K562 (cell line): ENCODE results near the gene PDCD7. TPM values are rescaled to one million over a fixed set of nuclear protein-coding genes. Genes with fewer than 3 reads are reported as not detected.

ENCODE experiments used
- CBFA2T3 ChIP-seq: fragments of 450-650 bp; IDR thresholded peaks from 2 replicates; pipeline ENCODE4 v1.6.1; 2017
- CHD1 ChIP-seq: fragments of 200-600 bp; sonication (generic); IDR thresholded peaks from one replicate; pipeline ENCODE4 v1.6.1; 2012; ENCODE audit warnings: mild to moderate bottlenecking, moderate library complexity, low read length, inconsistent platforms
- CREM ChIP-seq: IDR thresholded peaks from 2 replicates; pipeline ENCODE4 v1.6.1; 2014; ENCODE audit warnings: antibody characterized with exemption, low read depth
- CTBP1 ChIP-seq: fragments of 450-650 bp; IDR thresholded peaks from 2 replicates; pipeline ENCODE4 v1.6.1; 2016; ENCODE audit warnings: borderline replicate concordance
- DPF2 ChIP-seq: fragments of 450-650 bp; IDR thresholded peaks from 2 replicates; pipeline ENCODE4 v1.6.1; 2016
- FOXJ2 ChIP-seq: fragments of 200-800 bp; sonication (Bioruptor generic); IDR thresholded peaks from 2 replicates; pipeline ENCODE4 v1.6.1; 2016; ENCODE audit warnings: missing genetic modification characterization, missing compliant biosample characterization
- GTF2F1 ChIP-seq: IDR thresholded peaks from 2 replicates; pipeline ENCODE4 v1.6.1; 2011; ENCODE audit warnings: low read depth, low read length, improper control_type of control experiment
- HNRNPK ChIP-seq: fragments of 200-400 bp; formaldehyde crosslinking; IDR thresholded peaks from one replicate; pipeline ENCODE4 v1.6.1; 2018; ENCODE audit warnings: mild to moderate bottlenecking, low read depth, low read length; ENCODE audit not compliant: poor library complexity, severe bottlenecking
- KAT2B ChIP-seq: IDR thresholded peaks from one replicate; pipeline ENCODE4 v1.6.1; 2012; ENCODE audit warnings: low read depth, mild to moderate bottlenecking, control low read depth, inconsistent platforms, low read length, moderate library complexity
- KHSRP ChIP-seq: fragments of 450-650 bp; IDR thresholded peaks from 2 replicates; pipeline ENCODE4 v1.6.1; 2017
- MEIS2 ChIP-seq: fragments of 450-650 bp; IDR thresholded peaks from 2 replicates; pipeline ENCODE4 v1.6.1; 2014; ENCODE audit warnings: mild to moderate bottlenecking; ENCODE audit not compliant: partially characterized antibody
- SETDB1 ChIP-seq: IDR thresholded peaks from one replicate; pipeline ENCODE4 v1.6.1; 2012; ENCODE audit warnings: low read length, control low read depth, inconsistent platforms
- SMAD2 ChIP-seq: fragments of 150-350 bp; IDR thresholded peaks from 2 replicates; pipeline ENCODE4 v1.6.1; 2014; ENCODE audit warnings: low read depth, mild to moderate bottlenecking, low read length
- SMAD3 ChIP-seq: fragments of 450-650 bp; formaldehyde crosslinking; conservative IDR thresholded peaks from 2 replicates; pipeline ENCODE4 v1.4.0; 2020; ENCODE audit warnings: mild to moderate bottlenecking
- USF2 ChIP-seq: sonication (generic); formaldehyde crosslinking; IDR thresholded peaks from 2 replicates; pipeline ENCODE4 v1.5.0; 2020; ENCODE audit warnings: missing genetic modification reagents
- ZBTB9 ChIP-seq: fragments of 450-650 bp; formaldehyde crosslinking; IDR thresholded peaks from 2 replicates; pipeline ENCODE4 v1.4.0; 2020; ENCODE audit warnings: mild to moderate bottlenecking, moderate library complexity
- ZNF239 ChIP-seq: fragments of 250-450 bp; sonication (Bioruptor Pico); IDR thresholded peaks from 2 replicates; pipeline ENCODE4 v1.4.0; 2020; ENCODE audit warnings: mild to moderate bottlenecking
- ZNF316 ChIP-seq: fragments of 450-650 bp; IDR thresholded peaks from 2 replicates; pipeline ENCODE4 v1.6.1; 2016
- ZNF444 ChIP-seq: fragments of 250-450 bp; sonication (Bioruptor Pico); IDR thresholded peaks from 2 replicates; pipeline ENCODE4 v1.4.0; 2020; ENCODE audit warnings: mild to moderate bottlenecking, moderate library complexity
- ZNF77 ChIP-seq: fragments of 250-450 bp; sonication (Bioruptor Pico); IDR thresholded peaks from 2 replicates; pipeline ENCODE4 v1.5.0; 2020
- polyA plus RNA-seq, 8 experiments: library from polyadenylated mRNA; depleted of rRNA in 4 of 8; stranded (reverse) in 5 of 8; unstranded in 3 of 8; fragments of >200 nt; fragmentation: Nextera tagmentation in 2 of 8; fragmentation: Illumina TruSeq in 1 of 8; extraction: Ambion mirVana in 2 of 8; extraction: Trizol in 1 of 8; gene quantifications; 2 replicates each; pipeline versions ENCODE4 v1.2.1 to v1.2.3, GENCODE V29; 2011 to 2014; ENCODE audit warnings: inconsistent platforms in 1 of 8, missing spikeins in 1 of 8
- total RNA-seq, 7 experiments: library from RNA; depleted of rRNA in 6 of 7; stranded (reverse); fragments of >200 nt in 6 of 7; fragmentation: Illumina TruSeq in 2 of 7; extraction: Trizol in 2 of 7; gene quantifications; 2 replicates each; pipeline versions ENCODE4 v1.2.1 to v1.2.3, GENCODE V29; 2011 to 2021; ENCODE audit warnings: low replicate concordance in 1 of 7
- TF ChIP-seq, protein P1 (sequence below), 2 experiments: fragments of 450-650 bp; IDR thresholded peaks; 2 replicates each; pipeline ENCODE4 v1.6.1; 2018; ENCODE audit warnings: mild to moderate bottlenecking in 2 of 2, low read depth in 1 of 2; ENCODE audit not compliant: partially characterized antibody in 2 of 2
- TF ChIP-seq, protein P2 (sequence below): fragments of 450-650 bp; IDR thresholded peaks from 2 replicates; pipeline ENCODE4 v1.6.1; 2016; ENCODE audit warnings: low read depth, mild to moderate bottlenecking, moderate library complexity

PDCD7 gene
- total and polyA plus RNA-seq, 9 of the 15 experiments (the other 6 are each of a cell fraction or from before 2014, with no cell fraction given): 11.8 to 30.2 (median 18.8) TPM

DNA sequence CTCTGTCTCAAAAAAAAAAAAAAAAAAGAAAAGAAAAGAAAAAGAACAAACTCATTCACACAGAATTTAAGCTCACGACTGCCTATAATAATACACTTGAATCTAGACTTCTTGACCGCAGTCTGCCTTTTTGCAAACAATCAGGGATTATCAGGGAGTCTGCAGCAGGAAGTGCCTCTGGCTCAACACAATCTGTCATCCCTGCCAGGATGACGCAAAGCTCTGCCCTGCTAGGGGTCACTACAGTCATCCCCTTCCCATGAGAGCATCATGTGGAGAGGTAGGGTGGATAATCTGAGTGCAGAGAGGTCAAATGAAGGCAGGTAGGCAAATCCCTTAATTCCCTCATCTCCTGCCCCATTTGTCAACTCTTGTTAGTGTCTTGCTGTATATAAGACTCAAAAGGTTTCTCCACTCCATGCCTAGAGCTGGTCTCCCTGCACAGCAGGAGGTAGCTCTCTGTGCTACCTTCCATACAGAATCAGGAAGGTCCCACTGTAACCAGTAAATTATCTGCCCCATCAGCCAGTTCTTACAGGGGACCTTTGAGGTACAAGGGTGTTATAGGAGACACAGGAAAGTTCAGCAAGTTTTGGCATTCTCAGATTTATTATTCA, 22.8 kb downstream of the PDCD7 start (continued):
- TF ChIP-seq CREM (peak; percentile 67), ZNF316 (no peak), MEIS2 (peak; percentile 87), CBFA2T3 (peak; percentile 67), SMAD2 (no peak), GTF2F1 (no peak), ZNF239 (CRISPR knock-in tag) (no peak), HNRNPK (no peak), USF2 (no peak), CHD1 (no peak), KHSRP (no peak), FOXJ2 (no peak), CTBP1 (peak; percentile 50), KAT2B (no peak), ZNF444 (no peak), ZNF77 (CRISPR knock-in tag) (no peak), ZBTB9 (no peak), SMAD3 (CRISPR knock-in tag) (no peak), SETDB1 (no peak), DPF2 (peak; percentile 40; the same call in 1 of the 2 replicates)
- TF ChIP-seq, protein P1, sequence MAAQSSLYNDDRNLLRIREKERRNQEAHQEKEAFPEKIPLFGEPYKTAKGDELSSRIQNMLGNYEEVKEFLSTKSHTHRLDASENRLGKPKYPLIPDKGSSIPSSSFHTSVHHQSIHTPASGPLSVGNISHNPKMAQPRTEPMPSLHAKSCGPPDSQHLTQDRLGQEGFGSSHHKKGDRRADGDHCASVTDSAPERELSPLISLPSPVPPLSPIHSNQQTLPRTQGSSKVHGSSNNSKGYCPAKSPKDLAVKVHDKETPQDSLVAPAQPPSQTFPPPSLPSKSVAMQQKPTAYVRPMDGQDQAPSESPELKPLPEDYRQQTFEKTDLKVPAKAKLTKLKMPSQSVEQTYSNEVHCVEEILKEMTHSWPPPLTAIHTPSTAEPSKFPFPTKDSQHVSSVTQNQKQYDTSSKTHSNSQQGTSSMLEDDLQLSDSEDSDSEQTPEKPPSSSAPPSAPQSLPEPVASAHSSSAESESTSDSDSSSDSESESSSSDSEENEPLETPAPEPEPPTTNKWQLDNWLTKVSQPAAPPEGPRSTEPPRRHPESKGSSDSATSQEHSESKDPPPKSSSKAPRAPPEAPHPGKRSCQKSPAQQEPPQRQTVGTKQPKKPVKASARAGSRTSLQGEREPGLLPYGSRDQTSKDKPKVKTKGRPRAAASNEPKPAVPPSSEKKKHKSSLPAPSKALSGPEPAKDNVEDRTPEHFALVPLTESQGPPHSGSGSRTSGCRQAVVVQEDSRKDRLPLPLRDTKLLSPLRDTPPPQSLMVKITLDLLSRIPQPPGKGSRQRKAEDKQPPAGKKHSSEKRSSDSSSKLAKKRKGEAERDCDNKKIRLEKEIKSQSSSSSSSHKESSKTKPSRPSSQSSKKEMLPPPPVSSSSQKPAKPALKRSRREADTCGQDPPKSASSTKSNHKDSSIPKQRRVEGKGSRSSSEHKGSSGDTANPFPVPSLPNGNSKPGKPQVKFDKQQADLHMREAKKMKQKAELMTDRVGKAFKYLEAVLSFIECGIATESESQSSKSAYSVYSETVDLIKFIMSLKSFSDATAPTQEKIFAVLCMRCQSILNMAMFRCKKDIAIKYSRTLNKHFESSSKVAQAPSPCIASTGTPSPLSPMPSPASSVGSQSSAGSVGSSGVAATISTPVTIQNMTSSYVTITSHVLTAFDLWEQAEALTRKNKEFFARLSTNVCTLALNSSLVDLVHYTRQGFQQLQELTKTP (IDR thresholded peaks at IDR 0.05; ENCODE audit: low read depth in 1 of 2, partially characterized antibody in 2 of 2): no peak
- TF ChIP-seq, protein P2, sequence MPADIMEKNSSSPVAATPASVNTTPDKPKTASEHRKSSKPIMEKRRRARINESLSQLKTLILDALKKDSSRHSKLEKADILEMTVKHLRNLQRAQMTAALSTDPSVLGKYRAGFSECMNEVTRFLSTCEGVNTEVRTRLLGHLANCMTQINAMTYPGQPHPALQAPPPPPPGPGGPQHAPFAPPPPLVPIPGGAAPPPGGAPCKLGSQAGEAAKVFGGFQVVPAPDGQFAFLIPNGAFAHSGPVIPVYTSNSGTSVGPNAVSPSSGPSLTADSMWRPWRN: 0 out of 2 replicates have a peak, but pooled peaks have one; percentile 34
